Tongue (tissue), 2 donors: ENCODE measurements around the gene KLF15. TPM values are rescaled to one million over a fixed set of nuclear protein-coding genes. Genes with fewer than 3 reads are reported as not detected.

Experiments used
- DNase-seq: peaks from one replicate; pipeline ENCODE4 v3.0.0-alpha.2; 2015
- total RNA-seq: library from RNA; depleted of rRNA; stranded (reverse); fragments of >200 nt; gene quantifications from one replicate; pipeline ENCODE4 v1.2.3, GENCODE V29; 2014

The KLF15 gene
- total RNA-seq, 1 donor from 2014 or later: 12.1 TPM

DNA sequence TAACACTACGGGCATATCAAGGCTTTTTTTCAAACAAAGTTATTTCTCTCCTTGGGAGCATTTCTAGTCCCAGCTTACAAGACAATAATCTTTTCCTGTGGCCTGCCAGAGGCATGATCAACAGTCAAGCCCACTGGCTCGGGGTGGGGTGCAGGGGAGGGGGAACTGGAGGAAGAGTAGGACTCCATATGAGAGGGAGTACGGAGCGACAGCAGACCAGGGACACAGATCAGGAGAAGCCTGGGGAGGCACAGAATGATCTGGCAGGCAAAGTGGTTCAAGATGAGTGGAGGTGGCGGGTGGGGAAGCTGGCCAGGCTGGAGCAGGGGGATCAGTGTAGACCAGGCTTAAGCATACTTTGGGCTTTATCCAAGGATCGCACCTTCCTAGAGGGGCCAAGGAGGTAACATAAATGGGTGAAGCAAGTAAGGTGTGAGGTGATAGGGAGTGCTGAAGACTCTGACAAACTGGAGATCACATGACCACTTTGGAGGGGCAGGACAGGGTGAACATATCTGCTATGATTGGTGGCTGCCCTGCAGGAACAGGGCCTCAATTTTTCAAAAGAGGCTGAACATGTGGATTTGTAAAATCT is 37.4 kb downstream of the KLF15 start:
- DNase-seq: no peak

- no peak for DNase-seq
Observed at GRCh38 chr3:126317029-126317996, 39.9 kb downstream of the KLF15 start.

- no peak for DNase-seq
Observed at GRCh38 chr3:126316501-126316939, 40.7 kb downstream of the KLF15 start.

- DNase-seq: no peak
Observed at GRCh38 chr3:126316031-126316461, 41.2 kb downstream of the KLF15 start.

- DNase-seq: no peak
Observed at GRCh38 chr3:126314790-126315658, 42.2 kb downstream of the KLF15 start.

DNA sequence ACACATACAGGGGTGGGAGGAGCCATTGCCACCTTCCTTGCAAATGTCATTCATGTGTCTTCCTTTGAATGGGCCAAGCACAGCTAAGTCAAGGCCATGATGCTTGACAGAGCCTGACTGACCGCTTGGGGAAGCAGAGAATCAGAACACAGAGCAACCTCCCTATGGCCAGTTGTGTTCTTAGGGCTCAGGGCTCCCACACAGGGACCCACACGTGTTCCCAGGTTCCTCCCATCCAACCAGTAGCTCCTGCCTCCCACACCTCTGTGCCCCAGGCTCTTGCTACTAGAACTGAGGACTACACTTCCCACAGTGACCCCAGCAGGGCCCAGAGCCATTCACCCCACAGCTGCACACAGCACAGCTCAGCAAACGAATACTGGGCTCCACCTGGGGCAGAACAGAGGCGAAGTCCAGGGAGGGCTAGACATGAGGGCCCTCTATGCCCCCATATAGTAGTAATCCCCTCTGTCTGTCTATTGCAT is 42.9 kb downstream of the KLF15 start:
- no peak for DNase-seq

GRCh38 chr3:126313580-126314304 is 43.5 kb downstream of the KLF15 start:
- DNase-seq: no peak

DNA sequence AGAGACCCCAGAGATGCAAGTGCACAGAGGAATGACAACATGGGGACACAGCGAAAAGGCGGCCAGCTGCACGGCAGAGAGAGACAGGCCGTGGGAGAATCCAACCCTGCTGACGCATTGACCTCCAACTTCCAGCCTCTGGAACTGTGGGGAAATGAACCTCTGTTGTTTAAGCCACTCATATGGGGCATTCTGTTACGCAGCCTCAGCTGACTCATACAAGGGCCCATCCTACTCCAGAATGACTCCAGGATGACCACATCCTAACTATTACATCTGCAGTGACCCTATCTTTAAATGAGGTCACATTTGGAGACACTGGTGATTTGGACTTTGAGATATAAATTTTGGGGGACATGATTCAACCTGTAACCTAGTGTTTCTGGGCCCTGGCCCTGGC is 44.0 kb downstream of the KLF15 start:
- no peak for DNase-seq

- no peak for DNase-seq
Observed at GRCh38 chr3:126312341-126312740, 44.9 kb downstream of the KLF15 start.

DNA sequence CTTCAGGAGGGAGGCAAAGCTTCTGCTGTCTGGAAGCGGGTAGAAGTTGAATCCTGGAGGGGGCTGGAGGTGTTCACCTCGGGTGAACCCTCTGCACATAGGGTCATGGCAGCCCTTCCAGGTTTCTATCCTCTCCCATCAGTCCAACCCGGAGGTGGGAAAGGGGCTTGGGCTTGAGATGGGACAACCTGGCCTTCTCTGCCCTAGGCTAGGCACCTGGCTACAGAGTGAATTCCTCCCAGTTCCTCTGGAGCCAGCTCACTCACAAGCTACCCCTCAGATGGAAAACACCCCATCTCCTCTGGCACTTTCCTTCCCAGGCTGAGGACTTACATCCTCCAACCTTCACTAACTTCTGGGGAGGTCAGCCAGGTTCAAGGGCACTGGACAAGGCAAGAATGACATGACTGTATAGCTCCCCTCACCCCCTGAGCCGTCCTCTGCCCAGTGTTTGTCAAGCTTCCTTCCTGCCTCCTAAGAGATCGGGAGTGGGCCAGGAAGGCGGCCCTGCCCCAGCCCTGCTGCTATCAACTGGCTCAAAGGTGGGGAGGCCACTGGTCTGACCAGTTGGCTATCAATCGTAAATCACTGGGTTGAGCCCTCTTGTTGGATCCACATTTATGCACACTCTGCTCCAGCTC is 45.8 kb downstream of the KLF15 start:
- DNase-seq: no peak

GRCh38 chr3:126310816-126311215 is 46.4 kb downstream of the KLF15 start:
- no peak for DNase-seq

GRCh38 chr3:126309861-126310655 is 47.1 kb downstream of the KLF15 start:
- DNase-seq: no peak

- no peak for DNase-seq
Observed at GRCh38 chr3:126309165-126309564, 48.0 kb downstream of the KLF15 start.

DNA sequence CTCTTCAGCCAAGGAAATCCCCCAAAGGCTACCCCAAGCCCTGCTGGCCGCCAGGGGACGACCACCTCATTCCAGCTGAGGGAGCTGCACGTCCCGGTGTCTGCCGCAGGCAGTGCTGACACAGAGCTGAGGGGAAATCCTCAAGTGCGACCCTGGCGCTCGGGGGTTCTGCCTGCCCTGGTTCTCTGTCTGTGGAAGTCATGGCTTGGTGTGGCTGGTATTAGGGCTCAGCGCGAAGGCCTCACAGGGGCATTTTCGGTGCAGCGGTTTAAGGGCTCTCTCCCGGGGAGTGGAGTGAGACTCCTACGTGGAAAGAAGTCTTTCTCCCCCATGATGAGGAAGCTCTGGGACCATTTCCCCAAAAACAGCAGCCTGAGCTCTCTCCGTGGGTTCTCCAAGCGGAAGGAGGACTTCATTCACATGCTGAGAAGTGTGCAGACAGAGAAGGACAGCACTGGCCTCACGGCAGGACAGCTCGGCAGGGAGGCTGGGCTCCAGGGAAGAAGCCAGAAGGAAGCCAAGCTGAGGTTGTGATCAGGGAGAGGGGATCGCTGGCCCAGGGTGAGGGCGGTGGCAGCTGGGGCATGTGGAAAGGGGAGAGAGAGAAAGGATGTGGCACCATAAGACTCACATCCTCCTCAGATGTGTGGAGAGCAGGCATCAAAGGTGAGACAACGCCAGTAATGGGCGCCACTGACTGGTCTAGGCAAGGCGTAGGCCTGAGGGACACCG is 48.6 kb downstream of the KLF15 start:
- no peak for DNase-seq

- DNase-seq: no peak
Observed at GRCh38 chr3:126307591-126308393, 49.4 kb downstream of the KLF15 start.

DNA sequence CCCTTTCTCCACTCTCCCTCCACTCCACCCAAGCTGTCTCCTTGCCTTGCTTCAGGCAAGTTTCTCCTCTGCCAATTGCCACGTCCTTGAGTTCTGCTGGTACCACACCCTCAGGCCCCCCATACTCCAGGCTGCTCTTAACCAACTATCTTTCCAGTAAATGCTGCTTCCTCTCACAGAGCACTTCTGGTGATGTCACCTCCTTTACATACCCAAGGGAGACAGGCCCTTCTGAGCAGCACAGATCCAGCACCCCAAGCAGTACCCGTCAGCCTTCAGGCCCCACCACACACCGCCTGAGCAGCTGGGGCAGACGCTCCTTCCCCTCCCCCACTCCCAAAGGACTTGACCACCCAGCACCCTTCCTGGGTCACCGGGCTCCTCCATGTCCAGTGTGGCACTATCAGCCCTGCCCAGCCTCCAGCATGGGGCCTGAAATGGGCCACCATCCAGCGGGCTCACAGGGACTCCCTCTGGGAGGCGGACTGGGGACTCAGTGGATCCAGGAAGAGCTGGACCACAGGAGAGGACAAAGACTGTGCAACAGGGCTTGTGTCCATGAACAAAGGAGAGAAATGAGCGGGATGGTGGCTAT is 50.2 kb downstream of the KLF15 start:
- DNase-seq: no peak

DNA sequence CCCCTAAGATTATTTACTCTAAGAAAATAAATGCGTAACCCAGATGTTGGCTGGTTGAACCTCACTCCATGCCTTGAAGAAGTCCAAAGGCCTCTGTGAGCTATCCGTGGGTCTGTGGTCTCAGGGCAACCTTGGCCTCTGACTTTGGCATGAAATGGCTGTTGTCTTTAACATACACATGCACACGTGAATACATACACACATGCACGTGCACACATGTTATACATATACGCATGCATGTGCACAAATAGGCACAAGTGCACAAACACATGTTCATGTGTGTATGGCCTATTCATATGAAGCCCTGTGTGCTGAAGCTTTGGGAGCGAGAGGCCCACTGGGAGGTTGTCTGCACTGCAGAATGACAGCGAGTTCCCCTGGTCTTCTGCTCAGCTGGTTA is 50.8 kb downstream of the KLF15 start:
- no peak for DNase-seq

- no peak for DNase-seq
Observed at GRCh38 chr3:126305427-126305826, 51.8 kb downstream of the KLF15 start.
